ENCODE results near the gene FGF1.
A peak's percentile ranks its signal among the peaks of the same experiment; 100 is the strongest.

Gene FGF1

DNA sequence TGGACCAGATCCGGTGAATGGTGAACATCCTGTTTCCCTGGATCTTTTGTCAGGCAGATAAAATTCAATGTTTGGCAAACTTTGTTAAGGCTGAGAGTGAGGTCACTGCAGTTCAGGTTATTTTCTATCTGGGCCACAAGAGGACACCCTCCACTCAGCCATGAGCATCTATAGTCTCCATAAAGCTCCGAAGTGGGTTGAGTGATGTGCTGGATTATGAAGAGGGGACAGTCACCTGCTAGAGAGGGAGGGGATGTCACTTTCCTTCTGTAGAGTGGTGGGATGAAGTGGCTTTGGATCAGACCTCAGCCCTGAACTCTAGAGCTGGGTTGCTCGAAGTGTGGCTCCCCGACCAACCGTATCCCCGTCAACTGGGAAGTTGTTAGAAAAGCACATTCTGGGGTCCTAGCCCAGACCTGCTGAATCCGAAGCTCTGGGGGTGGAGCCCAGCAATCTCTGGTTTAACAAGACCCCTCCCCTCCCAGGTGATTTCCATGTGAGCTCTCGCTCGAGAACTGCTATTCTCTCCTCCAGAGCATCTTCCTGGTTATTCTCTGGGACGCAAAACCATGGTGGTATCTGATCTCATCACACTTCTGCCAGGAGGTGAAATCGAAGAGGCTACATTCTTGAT lies 31.8 kb upstream of the FGF1 start:
- no peaks in the 10 kb centered on the region for H3K79me2 ChIP-seq (ENCODE audit: insufficient read depth, low read length)
- H3K4me3 ChIP-seq (ENCODE audit: low read depth, low read length, poor library complexity, severe bottlenecking), result no peak overlapping the region
- no peaks in the 10 kb centered on the region for H3K36me3 ChIP-seq (ENCODE audit: insufficient read depth, low read length)
- peaks cover 3% of the 10 kb centered on the region; the same call in 1 of the 2 replicates for H3K27me3 ChIP-seq (ENCODE audit: insufficient read depth, low read length)
- H3K4me2 ChIP-seq (ENCODE audit: low read length), result no peak overlapping the region
- no peaks in the 10 kb centered on the region for H4K20me1 ChIP-seq (ENCODE audit: insufficient read depth, low read length)
- no peaks in the 10 kb centered on the region for H3K9me3 ChIP-seq (ENCODE audit: low read length)
- H3K9me2 ChIP-seq (ENCODE audit: low read depth, low read length), result no peaks in the 10 kb centered on the region
- no peak overlapping the region for H3K27ac ChIP-seq (ENCODE audit: low read depth, low read length, poor library complexity, severe bottlenecking)
- H3K4me1 ChIP-seq (ENCODE audit: insufficient read depth, low read length, severe bottlenecking), result no peaks in the 10 kb centered on the region
- no peaks in the 10 kb centered on the region for H3F3A ChIP-seq (ENCODE audit: insufficient read depth, low read length)
- H3K9ac ChIP-seq (ENCODE audit: low read length), result no peak overlapping the region
- TF ChIP-seq CTCF (IDR thresholded peaks at IDR 0.05; ENCODE audit: low read length) (peak; percentile 39; the same call in 1 of the 2 replicates), EZH2 (IDR thresholded peaks at IDR 0.05; ENCODE audit: borderline replicate concordance, low read length) (no peak)
- no peak overlapping the region for H2AFZ ChIP-seq (ENCODE audit: low read length)

GRCh38 chr5:142716963-142717362 lies 31.1 kb upstream of the FGF1 start:
- Histone ChIP-seq H3K9me2 (ENCODE audit: low read depth, low read length) (no peaks in the 10 kb centered on the region), H3K27me3 (ENCODE audit: insufficient read depth, low read length) (peaks cover 3% of the 10 kb centered on the region; the same call in 1 of the 2 replicates), H3K9ac (ENCODE audit: low read length) (no peak overlapping the region), H4K20me1 (ENCODE audit: insufficient read depth, low read length) (no peaks in the 10 kb centered on the region), H3K36me3 (ENCODE audit: insufficient read depth, low read length) (no peaks in the 10 kb centered on the region), H3K4me1 (ENCODE audit: insufficient read depth, low read length, severe bottlenecking) (no peaks in the 10 kb centered on the region), H2AFZ (ENCODE audit: low read length) (no peak overlapping the region), H3K4me2 (ENCODE audit: low read length) (no peak overlapping the region), H3F3A (ENCODE audit: insufficient read depth, low read length) (no peaks in the 10 kb centered on the region), H3K79me2 (ENCODE audit: insufficient read depth, low read length) (no peaks in the 10 kb centered on the region), H3K4me3 (ENCODE audit: low read depth, low read length, poor library complexity, severe bottlenecking) (no peak overlapping the region), H3K27ac (ENCODE audit: low read depth, low read length, poor library complexity, severe bottlenecking) (no peak overlapping the region), H3K9me3 (ENCODE audit: low read length) (no peaks in the 10 kb centered on the region)
- TF ChIP-seq CTCF (IDR thresholded peaks at IDR 0.05; ENCODE audit: low read length) (peak; percentile 59), EZH2 (IDR thresholded peaks at IDR 0.05; ENCODE audit: borderline replicate concordance, low read length) (no peak)

- Histone ChIP-seq H3K9ac (ENCODE audit: low read length) (no peak overlapping the region), H3K4me2 (ENCODE audit: low read length) (no peak overlapping the region), H2AFZ (ENCODE audit: low read length) (no peak overlapping the region), H3K9me2 (ENCODE audit: low read depth, low read length) (no peaks in the 10 kb centered on the region), H3K79me2 (ENCODE audit: insufficient read depth, low read length) (no peaks in the 10 kb centered on the region), H4K20me1 (ENCODE audit: insufficient read depth, low read length) (no peaks in the 10 kb centered on the region), H3K27ac (ENCODE audit: low read depth, low read length, poor library complexity, severe bottlenecking) (no peak overlapping the region), H3K9me3 (ENCODE audit: low read length) (no peaks in the 10 kb centered on the region), H3F3A (ENCODE audit: insufficient read depth, low read length) (no peaks in the 10 kb centered on the region), H3K4me1 (ENCODE audit: insufficient read depth, low read length, severe bottlenecking) (no peaks in the 10 kb centered on the region), H3K27me3 (ENCODE audit: insufficient read depth, low read length) (peaks cover 3% of the 10 kb centered on the region; the same call in 1 of the 2 replicates), H3K36me3 (ENCODE audit: insufficient read depth, low read length) (no peaks in the 10 kb centered on the region), H3K4me3 (ENCODE audit: low read depth, low read length, poor library complexity, severe bottlenecking) (no peak overlapping the region)
- no peak for TF ChIP-seq CTCF (IDR thresholded peaks at IDR 0.05; ENCODE audit: low read length)
- no peak for TF ChIP-seq EZH2 (IDR thresholded peaks at IDR 0.05; ENCODE audit: borderline replicate concordance, low read length)
Measured at GRCh38 chr5:142715291-142715690, 29.4 kb upstream of the FGF1 start.
